Measurements from ENCODE around the gene AUTS2.

Gene AUTS2

GRCh38 chr7:69860486-69860885 lies 262.2 kb downstream of the AUTS2 start:
- no peaks in the 10 kb centered on the region for H3K4me1 ChIP-seq (ENCODE audit: insufficient read depth, poor library complexity, severe bottlenecking)

DNA sequence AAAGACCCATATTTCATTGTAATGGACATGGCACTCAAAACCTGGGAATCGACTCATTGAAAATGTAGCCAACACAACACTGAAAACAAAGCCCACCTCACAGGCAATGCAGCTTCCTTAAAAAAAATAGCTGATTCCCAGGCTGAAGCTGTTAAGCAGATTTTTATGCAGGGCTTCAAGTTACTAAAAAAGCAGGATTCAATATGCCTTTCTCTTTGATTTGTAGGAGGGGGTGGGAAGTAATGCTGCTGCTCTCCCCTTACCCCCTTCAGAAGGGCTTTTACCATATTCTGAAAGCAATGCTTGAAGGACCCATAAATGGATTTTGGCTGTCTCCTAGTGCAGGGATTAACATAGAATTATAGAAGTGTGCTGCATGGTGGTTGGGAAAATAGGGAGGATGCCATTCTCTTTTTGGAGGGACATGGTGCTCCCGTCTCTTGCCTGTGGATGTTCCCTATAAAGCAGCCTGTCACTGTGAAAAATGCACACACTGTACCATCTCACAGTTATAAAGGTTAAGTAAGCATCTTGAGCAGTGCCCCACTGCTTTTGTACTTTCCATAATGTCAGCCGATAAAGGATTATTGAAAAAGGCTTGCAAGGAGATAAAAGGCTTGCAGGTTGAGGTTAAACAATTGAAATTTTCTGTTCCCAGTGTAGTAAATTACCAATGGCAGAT lies 262.8 kb downstream of the AUTS2 start:
- Histone ChIP-seq H3K4me1 (ENCODE audit: insufficient read depth, poor library complexity, severe bottlenecking) (no peaks in the 10 kb centered on the region), H3K36me3 (ENCODE audit: low read depth) (no peaks in the 10 kb centered on the region), H3K27ac (ENCODE audit: poor library complexity, severe bottlenecking) (no peak overlapping the region), H3K4me3 (ENCODE audit: severe bottlenecking) (no peak overlapping the region), H3K27me3 (ENCODE audit: insufficient read depth, poor library complexity, severe bottlenecking) (peaks cover 7% of the 10 kb centered on the region), H3K9me3 (ENCODE audit: severe bottlenecking) (no peaks in the 10 kb centered on the region)
- TF ChIP-seq, protein P1, sequence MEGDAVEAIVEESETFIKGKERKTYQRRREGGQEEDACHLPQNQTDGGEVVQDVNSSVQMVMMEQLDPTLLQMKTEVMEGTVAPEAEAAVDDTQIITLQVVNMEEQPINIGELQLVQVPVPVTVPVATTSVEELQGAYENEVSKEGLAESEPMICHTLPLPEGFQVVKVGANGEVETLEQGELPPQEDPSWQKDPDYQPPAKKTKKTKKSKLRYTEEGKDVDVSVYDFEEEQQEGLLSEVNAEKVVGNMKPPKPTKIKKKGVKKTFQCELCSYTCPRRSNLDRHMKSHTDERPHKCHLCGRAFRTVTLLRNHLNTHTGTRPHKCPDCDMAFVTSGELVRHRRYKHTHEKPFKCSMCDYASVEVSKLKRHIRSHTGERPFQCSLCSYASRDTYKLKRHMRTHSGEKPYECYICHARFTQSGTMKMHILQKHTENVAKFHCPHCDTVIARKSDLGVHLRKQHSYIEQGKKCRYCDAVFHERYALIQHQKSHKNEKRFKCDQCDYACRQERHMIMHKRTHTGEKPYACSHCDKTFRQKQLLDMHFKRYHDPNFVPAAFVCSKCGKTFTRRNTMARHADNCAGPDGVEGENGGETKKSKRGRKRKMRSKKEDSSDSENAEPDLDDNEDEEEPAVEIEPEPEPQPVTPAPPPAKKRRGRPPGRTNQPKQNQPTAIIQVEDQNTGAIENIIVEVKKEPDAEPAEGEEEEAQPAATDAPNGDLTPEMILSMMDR (IDR thresholded peaks at IDR 0.05; ENCODE audit: poor library complexity, severe bottlenecking) = no peak
- ATAC-seq (ENCODE audit: low read depth) (no peak), DNase-seq (ENCODE audit: low spot score) (no peak)

More at GRCh38 chr7:69860486-69860885, 262.2 kb downstream of the AUTS2 start:
- DNase-seq (ENCODE audit: low spot score) (no peak), ATAC-seq (ENCODE audit: low read depth) (no peak)
- TF ChIP-seq, protein P1 (IDR thresholded peaks at IDR 0.05; ENCODE audit: poor library complexity, severe bottlenecking) = no peak
- Histone ChIP-seq H3K36me3 (ENCODE audit: low read depth) (no peaks in the 10 kb centered on the region), H3K27me3 (ENCODE audit: insufficient read depth, poor library complexity, severe bottlenecking) (peaks cover 7% of the 10 kb centered on the region), H3K4me3 (ENCODE audit: severe bottlenecking) (no peak overlapping the region), H3K9me3 (ENCODE audit: severe bottlenecking) (no peaks in the 10 kb centered on the region), H3K27ac (ENCODE audit: poor library complexity, severe bottlenecking) (no peak overlapping the region)

- H3K36me3 ChIP-seq (ENCODE audit: low read depth) = no peaks in the 10 kb centered on the region
- H3K4me1 ChIP-seq (ENCODE audit: insufficient read depth, poor library complexity, severe bottlenecking) = no peaks in the 10 kb centered on the region
- peaks cover 7% of the 10 kb centered on the region for H3K27me3 ChIP-seq (ENCODE audit: insufficient read depth, poor library complexity, severe bottlenecking)
- no peak for DNase-seq (ENCODE audit: low spot score)
- no peaks in the 10 kb centered on the region for H3K9me3 ChIP-seq (ENCODE audit: severe bottlenecking)
- no peak for ATAC-seq (ENCODE audit: low read depth)
- no peak overlapping the region for H3K4me3 ChIP-seq (ENCODE audit: severe bottlenecking)
- no peak overlapping the region for H3K27ac ChIP-seq (ENCODE audit: poor library complexity, severe bottlenecking)
- TF ChIP-seq, protein P1 (IDR thresholded peaks at IDR 0.05; ENCODE audit: poor library complexity, severe bottlenecking) = no peak
Observed at GRCh38 chr7:69862413-69863064, 264.3 kb downstream of the AUTS2 start.

DNA sequence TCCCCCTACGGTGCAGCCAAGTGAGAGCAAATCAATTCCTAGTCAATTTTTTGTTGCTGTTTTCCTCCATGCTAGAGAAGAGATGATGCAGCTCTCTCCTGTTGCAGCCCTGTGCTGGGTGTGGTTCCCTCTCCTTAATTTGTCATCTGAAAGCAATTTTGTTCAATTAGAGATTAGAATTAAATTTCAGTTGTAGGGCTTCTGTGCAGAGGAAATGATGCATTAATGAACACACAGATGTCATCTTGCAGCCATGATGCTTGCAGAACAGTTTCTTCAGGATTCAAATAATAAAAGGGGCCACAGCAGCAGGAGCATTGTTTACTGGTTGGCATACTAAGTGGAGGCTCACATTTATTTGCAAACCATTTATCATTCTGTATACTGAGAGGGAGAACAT lies 266.0 kb downstream of the AUTS2 start:
- ATAC-seq (ENCODE audit: low read depth) = no peak
- H3K27ac ChIP-seq (ENCODE audit: poor library complexity, severe bottlenecking) = no peak overlapping the region
- no peaks in the 10 kb centered on the region for H3K36me3 ChIP-seq (ENCODE audit: low read depth)
- no peaks in the 10 kb centered on the region for H3K4me1 ChIP-seq (ENCODE audit: insufficient read depth, poor library complexity, severe bottlenecking)
- H3K4me3 ChIP-seq (ENCODE audit: severe bottlenecking) = no peak overlapping the region
- DNase-seq (ENCODE audit: low spot score) = no peak
- no peaks in the 10 kb centered on the region for H3K9me3 ChIP-seq (ENCODE audit: severe bottlenecking)
- peaks cover 5% of the 10 kb centered on the region for H3K27me3 ChIP-seq (ENCODE audit: insufficient read depth, poor library complexity, severe bottlenecking)
- TF ChIP-seq, protein P1 (IDR thresholded peaks at IDR 0.05; ENCODE audit: poor library complexity, severe bottlenecking) = no peak

GRCh38 chr7:69864822-69865221 lies 266.5 kb downstream of the AUTS2 start:
- H3K4me1 ChIP-seq (ENCODE audit: insufficient read depth, poor library complexity, severe bottlenecking) = no peaks in the 10 kb centered on the region
- no peak overlapping the region for H3K27ac ChIP-seq (ENCODE audit: poor library complexity, severe bottlenecking)
- DNase-seq (ENCODE audit: low spot score) (no peak), ATAC-seq (ENCODE audit: low read depth) (no peak)
- no peaks in the 10 kb centered on the region for H3K9me3 ChIP-seq (ENCODE audit: severe bottlenecking)
- H3K27me3 ChIP-seq (ENCODE audit: insufficient read depth, poor library complexity, severe bottlenecking) = peaks cover 5% of the 10 kb centered on the region
- no peaks in the 10 kb centered on the region for H3K36me3 ChIP-seq (ENCODE audit: low read depth)
- TF ChIP-seq, protein P1 (IDR thresholded peaks at IDR 0.05; ENCODE audit: poor library complexity, severe bottlenecking) = no peak
- H3K4me3 ChIP-seq (ENCODE audit: severe bottlenecking) = no peak overlapping the region
